GM21515 (cell line): ENCODE data around the gene FAM120B.

Source experiments
- ATAC-seq: cut with Tn5 transposase; IDR thresholded peaks from one replicate; pipeline ENCODE4 v1.9.1; 2021; ENCODE audit not compliant: unreplicated experiment

Gene FAM120B

GRCh38 chr6:170438861-170439260 is 132.3 kb downstream of the FAM120B start:
- no peak for ATAC-seq

DNA sequence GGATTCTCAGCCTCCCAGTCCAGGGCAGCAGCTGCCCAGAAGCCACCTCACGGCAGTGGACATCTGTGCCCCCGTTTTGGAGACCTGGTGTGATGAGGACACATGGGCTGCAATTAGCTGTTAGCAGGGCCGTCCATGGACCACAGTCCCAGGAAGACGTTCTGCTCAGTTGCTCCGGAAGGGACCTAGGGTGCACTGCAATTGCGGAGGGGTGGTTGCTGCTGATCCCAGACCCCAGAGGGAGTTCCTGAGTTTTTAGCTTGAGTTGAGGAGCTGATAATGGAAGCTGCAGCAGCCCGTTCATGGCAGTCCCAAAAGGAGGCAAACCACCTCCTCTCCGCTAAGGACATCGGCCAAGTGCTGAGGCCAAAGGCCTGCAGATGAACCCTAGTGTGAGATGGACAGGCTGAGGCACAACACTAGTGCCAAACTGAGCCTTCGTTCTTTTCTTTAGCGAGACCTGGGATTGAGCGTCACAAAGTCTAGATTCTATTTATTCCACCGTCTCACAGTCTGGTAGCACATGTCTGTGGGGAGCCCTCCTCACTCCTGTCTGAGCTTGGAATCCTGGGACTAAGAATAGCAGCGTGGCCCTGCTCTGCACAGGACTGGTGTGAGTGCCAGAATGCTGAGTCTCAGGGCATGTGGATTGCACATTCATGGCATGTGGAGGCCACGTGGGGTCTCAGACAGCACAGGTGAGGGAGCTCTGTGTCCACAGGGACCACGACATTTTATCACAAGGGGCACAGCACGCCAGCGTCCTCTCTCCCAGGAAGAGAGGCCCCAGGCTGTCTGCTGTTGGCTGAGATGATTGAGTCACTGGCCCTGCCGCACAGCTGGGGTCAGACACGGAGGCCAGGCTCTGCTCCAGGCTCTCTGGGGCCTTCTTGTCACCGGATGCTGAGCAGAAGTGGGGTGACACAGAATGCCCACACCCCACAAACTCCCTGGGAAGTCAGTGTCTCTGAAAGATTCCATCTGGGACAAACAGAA is 133.1 kb downstream of the FAM120B start:
- no peak for ATAC-seq

- ATAC-seq = no peak
Observed at GRCh38 chr6:170440437-170440836, 133.9 kb downstream of the FAM120B start.

DNA sequence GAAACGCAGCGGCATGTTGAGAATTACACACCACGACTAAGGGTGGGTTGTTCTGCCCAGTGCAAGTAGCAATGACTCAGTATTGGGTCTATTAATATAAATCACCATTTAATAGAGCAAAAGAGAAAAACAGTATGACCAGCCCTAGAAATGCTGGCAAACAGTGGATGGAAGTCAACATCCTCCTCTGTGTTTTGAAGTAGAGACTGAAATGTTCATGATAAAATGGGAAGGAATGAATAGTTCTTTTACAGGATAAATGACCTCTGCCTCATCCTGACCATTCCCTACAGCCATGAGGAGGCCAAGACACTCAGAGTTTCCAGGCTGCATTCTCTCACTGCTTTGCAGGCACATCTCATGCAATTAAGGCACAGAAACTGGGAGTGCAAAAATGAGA is 134.8 kb downstream of the FAM120B start:
- ATAC-seq = no peak

- no peak for ATAC-seq
Observed at GRCh38 chr6:170442596-170442995, 136.0 kb downstream of the FAM120B start.

GRCh38 chr6:170443151-170443662 is 136.6 kb downstream of the FAM120B start:
- ATAC-seq = no peak

DNA sequence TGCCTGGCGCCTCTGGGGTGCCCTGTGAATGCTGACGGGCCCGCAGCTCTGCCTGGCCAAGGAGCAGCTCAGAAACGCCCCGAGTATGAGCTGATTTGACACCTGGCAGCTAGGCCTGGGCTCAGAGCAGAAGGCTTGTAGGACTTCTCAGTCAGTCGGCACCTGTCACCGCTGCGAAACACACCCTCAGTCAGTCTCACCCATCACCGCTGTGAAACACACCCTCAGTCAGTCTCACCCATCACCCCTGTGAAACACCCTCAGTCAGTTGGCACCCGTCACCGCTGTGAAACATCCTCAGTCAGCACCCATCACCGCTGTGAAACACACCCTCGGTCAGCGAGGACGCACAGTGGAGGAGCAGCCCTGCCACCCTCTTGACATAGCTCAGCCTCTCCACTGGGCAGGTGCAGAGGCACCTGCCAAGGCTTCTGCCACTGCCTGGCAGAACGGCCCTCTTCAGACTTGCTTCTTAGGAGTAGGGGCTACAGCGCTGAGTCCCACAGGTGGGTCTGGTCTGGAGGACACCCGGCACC is 137.6 kb downstream of the FAM120B start:
- ATAC-seq = no peak

DNA sequence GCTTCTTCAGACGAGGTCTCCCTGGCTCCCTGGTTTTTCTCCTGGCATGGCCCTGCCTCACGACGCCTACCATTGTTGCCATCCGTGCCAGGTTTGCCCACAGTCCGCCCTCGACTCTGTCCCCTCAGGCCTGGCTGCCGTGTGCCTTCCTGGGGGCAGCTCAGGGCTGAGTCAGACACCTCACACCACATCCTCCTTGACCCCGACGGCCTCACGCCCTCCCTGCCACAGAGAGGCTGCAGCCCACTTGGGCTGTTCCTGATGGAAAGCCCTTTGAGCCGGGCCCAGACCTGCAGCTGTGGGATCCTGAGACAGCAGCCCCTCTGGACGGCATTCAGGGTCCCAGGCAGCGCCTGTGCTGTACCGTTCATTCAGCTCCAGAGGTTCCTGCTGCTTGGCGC is 138.3 kb downstream of the FAM120B start:
- ATAC-seq = no peak

- ATAC-seq = no peak
Observed at GRCh38 chr6:170445487-170445886, 138.9 kb downstream of the FAM120B start.

- no peak for ATAC-seq
Observed at GRCh38 chr6:170445971-170446370, 139.4 kb downstream of the FAM120B start.

- ATAC-seq = no peak
Observed at GRCh38 chr6:170446841-170447560, 140.4 kb downstream of the FAM120B start.

DNA sequence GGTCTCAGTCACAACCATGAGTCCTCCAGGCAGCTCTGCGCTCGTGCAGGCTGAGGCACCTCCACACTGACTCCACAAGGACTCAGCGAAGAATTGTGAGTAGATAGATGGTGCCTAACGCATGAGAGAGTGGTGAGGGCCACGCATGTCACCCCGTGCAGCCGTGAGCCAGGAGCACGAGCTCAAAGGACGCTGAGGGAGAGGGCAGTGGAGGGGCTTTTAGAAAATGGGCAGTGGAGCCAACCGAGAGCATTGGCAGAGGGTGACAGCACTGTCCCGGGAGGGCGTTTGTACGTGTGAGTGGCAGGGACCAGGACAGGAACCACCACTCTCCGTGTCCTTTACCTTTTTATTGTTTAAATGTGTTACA is 141.0 kb downstream of the FAM120B start:
- ATAC-seq = no peak

GRCh38 chr6:170448317-170448716 is 141.8 kb downstream of the FAM120B start:
- no peak for ATAC-seq

DNA sequence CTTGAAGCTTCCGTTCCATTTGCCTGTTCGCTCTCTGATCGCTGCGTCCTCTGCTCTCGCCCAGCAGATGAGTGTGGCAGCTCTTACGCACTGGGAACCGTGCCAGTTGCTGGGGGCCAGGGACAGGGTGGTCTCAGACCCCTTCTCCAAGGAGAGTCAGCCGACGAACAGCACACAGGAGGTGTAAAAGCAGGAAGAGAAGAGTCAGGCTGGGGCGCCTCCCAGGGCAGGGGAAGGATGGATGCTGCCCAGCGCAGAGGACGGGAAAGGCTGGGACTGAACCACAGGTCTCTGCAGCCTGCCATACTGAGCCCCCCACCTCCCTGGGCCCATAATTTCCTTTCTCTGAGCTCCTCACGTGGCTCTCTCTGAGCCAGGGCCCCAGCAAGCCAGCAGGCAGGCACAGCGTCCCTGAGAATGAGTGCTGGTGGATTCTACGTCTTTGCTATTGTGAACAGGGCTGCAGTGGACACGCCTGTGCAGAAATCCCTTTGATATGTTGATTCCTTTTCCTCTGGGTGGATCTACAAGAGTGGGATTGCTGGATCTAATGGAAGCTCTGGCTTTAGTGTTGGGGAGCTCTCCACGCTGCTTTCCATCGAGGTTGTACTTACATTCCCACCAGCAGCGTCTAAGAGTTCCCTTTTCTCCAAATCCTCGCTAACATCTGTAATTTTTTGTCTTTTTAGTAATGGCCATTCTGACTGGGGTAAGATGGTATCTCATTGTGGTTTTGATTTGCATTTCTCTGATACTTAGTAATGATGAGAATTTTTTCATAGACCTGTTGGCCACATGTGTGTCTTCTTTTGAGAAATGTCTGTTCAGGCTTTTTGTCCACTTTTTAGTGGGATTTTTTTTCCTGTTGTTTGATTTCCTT is 142.4 kb downstream of the FAM120B start:
- no peak for ATAC-seq

- no peak for ATAC-seq
Observed at GRCh38 chr6:170449835-170450753, 143.5 kb downstream of the FAM120B start.

GRCh38 chr6:170450916-170451761 is 144.6 kb downstream of the FAM120B start:
- ATAC-seq = no peak

DNA sequence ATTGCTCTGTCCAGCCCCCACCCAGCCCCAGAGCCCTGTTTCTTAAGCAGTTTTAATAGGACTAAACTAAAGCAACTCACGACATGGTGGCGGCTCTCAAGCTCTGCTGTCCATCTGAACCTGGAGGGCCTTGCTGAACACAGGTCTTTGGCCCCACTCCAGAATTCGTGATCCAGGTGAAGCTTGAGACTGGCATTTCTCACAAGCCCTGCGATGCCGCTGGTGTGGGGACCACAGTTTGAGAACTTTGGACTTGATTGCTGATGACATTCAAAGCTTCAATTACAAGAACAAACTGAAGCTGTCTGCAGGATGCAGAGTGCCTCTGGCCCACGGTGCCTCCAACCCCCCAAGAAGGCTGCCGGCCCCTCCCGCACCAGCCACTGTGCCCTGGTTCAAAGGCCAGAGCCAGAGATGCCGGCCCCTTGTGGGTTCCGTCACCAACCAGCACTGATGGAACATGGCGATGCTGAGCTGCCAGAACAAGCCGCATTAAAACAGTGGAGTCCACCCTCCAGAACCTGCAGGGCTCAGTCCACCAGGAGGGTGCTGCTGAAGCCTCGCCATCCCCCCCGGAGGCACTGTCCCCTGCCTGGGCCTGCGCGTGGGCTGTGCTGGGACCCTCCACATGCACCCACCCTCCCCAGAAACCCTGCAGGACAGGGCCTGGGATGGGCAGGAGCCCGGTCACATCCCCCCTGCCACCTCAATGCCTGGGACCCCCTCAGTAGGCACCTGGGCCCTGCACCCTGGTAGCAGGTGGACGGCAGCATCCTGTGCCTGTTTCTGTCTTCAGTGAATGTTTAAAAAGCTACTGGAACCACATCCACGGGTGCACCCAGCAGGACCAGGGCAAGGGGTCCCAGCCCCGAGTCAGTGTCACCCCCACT is 145.4 kb downstream of the FAM120B start:
- no peak for ATAC-seq
